ENCODE measurements around the gene DOCK2. TPM values are rescaled to one million over a fixed set of nuclear protein-coding genes. Genes with fewer than 3 reads are reported as not detected.

DOCK2 gene
- total RNA-seq, 4 donors from 2014 or later: 2.0 to 17.4 (median 7.5) TPM

- intact Hi-C loops (cut with DNase I; ENCODE audit: low total_unique reads): no loop called here
- Histone ChIP-seq H3K4me1 (no peaks in the 10 kb centered on the region), H3K36me3 (no peaks in the 10 kb centered on the region), H3K4me3 (no peak overlapping the region), H3K27ac (no peak overlapping the region), H3K9me3 (no peaks in the 10 kb centered on the region), H3K27me3 (no peaks in the 10 kb centered on the region)
- TF ChIP-seq POLR2A (IDR thresholded peaks at IDR 0.05): no peak
- no peak for TF ChIP-seq CTCF (IDR thresholded peaks at IDR 0.05)
- no peak for DNase-seq
These were observed 243.1 kb downstream of the DOCK2 start for GRCh38 chr5:169880012-169880663.

- Histone ChIP-seq H3K9me3 (no peaks in the 10 kb centered on the region), H3K4me1 (no peaks in the 10 kb centered on the region), H3K4me3 (no peak overlapping the region), H3K36me3 (no peaks in the 10 kb centered on the region), H3K27me3 (no peaks in the 10 kb centered on the region), H3K27ac (no peak overlapping the region)
- no peak for DNase-seq
- intact Hi-C loops (cut with DNase I; ENCODE audit: low total_unique reads): no loop called here
- TF ChIP-seq CTCF (IDR thresholded peaks at IDR 0.05) (no peak), POLR2A (IDR thresholded peaks at IDR 0.05) (no peak)
These were observed 243.7 kb downstream of the DOCK2 start for GRCh38 chr5:169880785-169881184.

- Histone ChIP-seq H3K4me3 (no peak overlapping the region), H3K36me3 (no peaks in the 10 kb centered on the region), H3K27me3 (no peaks in the 10 kb centered on the region), H3K27ac (no peak overlapping the region), H3K9me3 (no peaks in the 10 kb centered on the region), H3K4me1 (no peaks in the 10 kb centered on the region)
- TF ChIP-seq POLR2A (IDR thresholded peaks at IDR 0.05) (no peak), CTCF (IDR thresholded peaks at IDR 0.05) (no peak)
- intact Hi-C loops (cut with DNase I; ENCODE audit: low total_unique reads): no loop called here
- no peak for DNase-seq
These were observed 244.7 kb downstream of the DOCK2 start for GRCh38 chr5:169881702-169882303.

- no peak for DNase-seq
- intact Hi-C loops (cut with DNase I; ENCODE audit: low total_unique reads): no loop called here
- Histone ChIP-seq H3K36me3 (no peaks in the 10 kb centered on the region), H3K4me3 (no peak overlapping the region), H3K9me3 (no peaks in the 10 kb centered on the region), H3K27ac (no peak overlapping the region), H3K27me3 (no peaks in the 10 kb centered on the region), H3K4me1 (no peaks in the 10 kb centered on the region)
- TF ChIP-seq POLR2A (IDR thresholded peaks at IDR 0.05): no peak
- no peak for TF ChIP-seq CTCF (IDR thresholded peaks at IDR 0.05)
These were observed 249.0 kb downstream of the DOCK2 start for GRCh38 chr5:169886033-169886432.

GRCh38 chr5:169886677-169887076 is 249.6 kb downstream of the DOCK2 start:
- Histone ChIP-seq H3K27me3 (no peaks in the 10 kb centered on the region), H3K27ac (no peak overlapping the region), H3K4me1 (no peaks in the 10 kb centered on the region), H3K9me3 (no peaks in the 10 kb centered on the region), H3K4me3 (no peak overlapping the region), H3K36me3 (no peaks in the 10 kb centered on the region)
- intact Hi-C loops (cut with DNase I; ENCODE audit: low total_unique reads): no loop called here
- no peak for DNase-seq
- TF ChIP-seq CTCF (IDR thresholded peaks at IDR 0.05): no peak
- TF ChIP-seq POLR2A (IDR thresholded peaks at IDR 0.05): no peak

Measured in uterus (tissue), 4 donors.